Measurements from ENCODE around the gene TTPAL.

TTPAL gene

GRCh38 chr20:44457016-44457415 lies 18.7 kb upstream of the TTPAL start:
- H3K9me2 ChIP-seq (replicated peaks; ENCODE audit: control insufficient read depth, low read length): no peaks in the 10 kb centered on the region
- TF ChIP-seq EZH2phosphoT487 (IDR thresholded peaks at IDR 0.05; ENCODE audit: borderline replicate concordance, low read length) (no peak), CTCF (IDR thresholded peaks at IDR 0.05; ENCODE audit: low read depth, low read length, poor library complexity, severe bottlenecking) (no peak)
- no peaks in the 10 kb centered on the region for H3K36me3 ChIP-seq (ENCODE audit: control insufficient read depth, low read length)
- H3K27ac ChIP-seq (ENCODE audit: low read depth, low read length): no peak overlapping the region
- no peaks in the 10 kb centered on the region for H3F3A ChIP-seq (ENCODE audit: control insufficient read depth, insufficient read depth)
- H3K4me3 ChIP-seq (ENCODE audit: low read length): no peak overlapping the region
- H4K20me1 ChIP-seq (ENCODE audit: control insufficient read depth, insufficient read depth, low read depth, low read length): no peaks in the 10 kb centered on the region
- H3K4me1 ChIP-seq (ENCODE audit: control insufficient read depth, low read length): no peaks in the 10 kb centered on the region
- peaks cover 3% of the 10 kb centered on the region for H3K27me3 ChIP-seq (ENCODE audit: control insufficient read depth, low read length)
- no peak overlapping the region for H3K4me2 ChIP-seq (ENCODE audit: low read length)
- no peaks in the 10 kb centered on the region for H3K79me2 ChIP-seq (ENCODE audit: control insufficient read depth, low read length)
- no peaks in the 10 kb centered on the region for H3K9me3 ChIP-seq (ENCODE audit: control insufficient read depth, insufficient read depth, low read length)

- Histone ChIP-seq H3K36me3 (ENCODE audit: control insufficient read depth, low read length) (no peaks in the 10 kb centered on the region), H3K9me2 (replicated peaks; ENCODE audit: control insufficient read depth, low read length) (no peaks in the 10 kb centered on the region), H3K27ac (ENCODE audit: low read depth, low read length) (no peak overlapping the region), H3F3A (ENCODE audit: control insufficient read depth, insufficient read depth) (no peaks in the 10 kb centered on the region), H4K20me1 (ENCODE audit: control insufficient read depth, insufficient read depth, low read depth, low read length) (no peaks in the 10 kb centered on the region), H3K4me3 (ENCODE audit: low read length) (no peak overlapping the region), H3K4me2 (ENCODE audit: low read length) (no peak overlapping the region), H3K79me2 (ENCODE audit: control insufficient read depth, low read length) (no peaks in the 10 kb centered on the region), H3K4me1 (ENCODE audit: control insufficient read depth, low read length) (no peaks in the 10 kb centered on the region), H3K27me3 (ENCODE audit: control insufficient read depth, low read length) (no peaks in the 10 kb centered on the region), H3K9me3 (ENCODE audit: control insufficient read depth, insufficient read depth, low read length) (no peaks in the 10 kb centered on the region)
- no peak for TF ChIP-seq CTCF (IDR thresholded peaks at IDR 0.05; ENCODE audit: low read depth, low read length, poor library complexity, severe bottlenecking)
- TF ChIP-seq EZH2phosphoT487 (IDR thresholded peaks at IDR 0.05; ENCODE audit: borderline replicate concordance, low read length): no peak
Measured at GRCh38 chr20:44459271-44459670, 16.4 kb upstream of the TTPAL start.

- no peaks in the 10 kb centered on the region for H3K9me2 ChIP-seq (replicated peaks; ENCODE audit: control insufficient read depth, low read length)
- H3K4me1 ChIP-seq (ENCODE audit: control insufficient read depth, low read length): no peaks in the 10 kb centered on the region
- H3K4me2 ChIP-seq (ENCODE audit: low read length): no peak overlapping the region
- peak; percentile 71 for TF ChIP-seq CTCF (IDR thresholded peaks at IDR 0.05; ENCODE audit: low read depth, low read length, poor library complexity, severe bottlenecking)
- TF ChIP-seq EZH2phosphoT487 (IDR thresholded peaks at IDR 0.05; ENCODE audit: borderline replicate concordance, low read length): no peak
- H3F3A ChIP-seq (ENCODE audit: control insufficient read depth, insufficient read depth): no peaks in the 10 kb centered on the region
- H3K9me3 ChIP-seq (ENCODE audit: control insufficient read depth, insufficient read depth, low read length): no peaks in the 10 kb centered on the region
- H3K4me3 ChIP-seq (ENCODE audit: low read length): no peak overlapping the region
- H3K36me3 ChIP-seq (ENCODE audit: control insufficient read depth, low read length): no peaks in the 10 kb centered on the region
- H4K20me1 ChIP-seq (ENCODE audit: control insufficient read depth, insufficient read depth, low read depth, low read length): no peaks in the 10 kb centered on the region
- H3K27me3 ChIP-seq (ENCODE audit: control insufficient read depth, low read length): no peaks in the 10 kb centered on the region
- H3K27ac ChIP-seq (ENCODE audit: low read depth, low read length): no peak overlapping the region
- H3K79me2 ChIP-seq (ENCODE audit: control insufficient read depth, low read length): no peaks in the 10 kb centered on the region
Measured at GRCh38 chr20:44460795-44461141, 14.9 kb upstream of the TTPAL start.

Data from DOHH2 (cell line).